NCI-H146 treated with DMSO at 0.1 percent for 48 hours (cell line): ENCODE data around the gene ATP5F1E.
"Not testable (repeated sequence)": the region's sequence is repeated elsewhere in the genome, so short reads cannot be mapped to it uniquely, and the experiment has no call there.

Source experiments
- DNase-seq: peaks from one replicate; lab custom pipeline; 2025; ENCODE audit not compliant: unreplicated experiment; lab: John Stamatoyannopoulos, UW

ATP5F1E gene

GRCh38 chr20:59022754-59023153 is 9.4 kb downstream of the ATP5F1E start:
- no peak for DNase-seq

GRCh38 chr20:59020938-59021551 is 11.1 kb downstream of the ATP5F1E start:
- DNase-seq: no peak

- no peak for DNase-seq
Measured at GRCh38 chr20:59019217-59019616, 12.9 kb downstream of the ATP5F1E start, which contains the start of gene TUBB1. Gene TUBB1 (plus strand): TSS chr20:59019429. CDS start chr20:59019523, 94 bp downstream.

GRCh38 chr20:59018817-59019216 is 13.3 kb downstream of the ATP5F1E start:
- DNase-seq: no peak

- DNase-seq: no peak
Measured at GRCh38 chr20:59017493-59018231, 14.5 kb downstream of the ATP5F1E start.

- DNase-seq: no peak
Measured at GRCh38 chr20:59016795-59017492, 15.2 kb downstream of the ATP5F1E start.

GRCh38 chr20:59015812-59016711 is 16.1 kb downstream of the ATP5F1E start:
- DNase-seq: no peak

- no peak for DNase-seq
Measured at GRCh38 chr20:59015411-59015810, 16.7 kb downstream of the ATP5F1E start.

- DNase-seq: no peak
Measured at GRCh38 chr20:59014680-59015389, 17.3 kb downstream of the ATP5F1E start.

- no peak for DNase-seq
Measured at GRCh38 chr20:59013959-59014608, 18.1 kb downstream of the ATP5F1E start.

GRCh38 chr20:59013031-59013951 is 18.8 kb downstream of the ATP5F1E start:
- DNase-seq: no peak

- not testable (repeated sequence) for DNase-seq
Measured at GRCh38 chr20:59011874-59012157, 20.3 kb downstream of the ATP5F1E start.

GRCh38 chr20:59010995-59011873 is 20.9 kb downstream of the ATP5F1E start:
- DNase-seq: no peak

GRCh38 chr20:59010321-59010994 is 21.7 kb downstream of the ATP5F1E start:
- DNase-seq: no peak

GRCh38 chr20:59008715-59009336 is 23.3 kb downstream of the ATP5F1E start:
- DNase-seq: no peak

GRCh38 chr20:59007665-59008511 is 24.2 kb downstream of the ATP5F1E start:
- no peak for DNase-seq
